ENCODE results near the gene TNIK.

DNA sequence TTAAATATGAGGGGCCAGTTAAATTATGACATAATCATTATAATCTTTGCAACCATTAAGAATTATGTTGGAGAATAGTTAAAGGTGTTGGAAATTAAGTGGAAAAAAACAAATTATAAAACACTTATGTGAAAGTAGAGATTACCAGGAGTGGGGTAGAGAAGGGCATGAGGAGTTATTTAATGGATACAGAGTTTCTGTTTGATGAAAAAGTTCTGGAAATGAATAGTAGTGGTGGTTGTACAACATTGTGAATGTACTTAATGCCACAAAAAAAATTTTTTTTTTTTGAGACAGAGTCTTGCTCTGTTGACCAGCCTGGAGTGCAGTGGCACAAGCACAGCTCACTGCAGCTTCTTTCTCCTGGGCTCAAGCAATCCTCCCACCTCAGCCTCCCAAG, 25.1 kb upstream of the TNIK start:
- TF ChIP-seq, protein P1, sequence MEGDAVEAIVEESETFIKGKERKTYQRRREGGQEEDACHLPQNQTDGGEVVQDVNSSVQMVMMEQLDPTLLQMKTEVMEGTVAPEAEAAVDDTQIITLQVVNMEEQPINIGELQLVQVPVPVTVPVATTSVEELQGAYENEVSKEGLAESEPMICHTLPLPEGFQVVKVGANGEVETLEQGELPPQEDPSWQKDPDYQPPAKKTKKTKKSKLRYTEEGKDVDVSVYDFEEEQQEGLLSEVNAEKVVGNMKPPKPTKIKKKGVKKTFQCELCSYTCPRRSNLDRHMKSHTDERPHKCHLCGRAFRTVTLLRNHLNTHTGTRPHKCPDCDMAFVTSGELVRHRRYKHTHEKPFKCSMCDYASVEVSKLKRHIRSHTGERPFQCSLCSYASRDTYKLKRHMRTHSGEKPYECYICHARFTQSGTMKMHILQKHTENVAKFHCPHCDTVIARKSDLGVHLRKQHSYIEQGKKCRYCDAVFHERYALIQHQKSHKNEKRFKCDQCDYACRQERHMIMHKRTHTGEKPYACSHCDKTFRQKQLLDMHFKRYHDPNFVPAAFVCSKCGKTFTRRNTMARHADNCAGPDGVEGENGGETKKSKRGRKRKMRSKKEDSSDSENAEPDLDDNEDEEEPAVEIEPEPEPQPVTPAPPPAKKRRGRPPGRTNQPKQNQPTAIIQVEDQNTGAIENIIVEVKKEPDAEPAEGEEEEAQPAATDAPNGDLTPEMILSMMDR (IDR thresholded peaks at IDR 0.05; ENCODE audit: low read depth, low read length) = no peak
- TF ChIP-seq EZH2phosphoT487 (IDR thresholded peaks at IDR 0.05; ENCODE audit: low read depth) = no peak
